ENCODE results near the gene LCMT1. TPM values are rescaled to one million over a fixed set of nuclear protein-coding genes. Genes with fewer than 3 reads are reported as not detected.

Gene LCMT1
- total and polyA plus RNA-seq, 2 donors = 19.0 to 24.3 TPM

DNA sequence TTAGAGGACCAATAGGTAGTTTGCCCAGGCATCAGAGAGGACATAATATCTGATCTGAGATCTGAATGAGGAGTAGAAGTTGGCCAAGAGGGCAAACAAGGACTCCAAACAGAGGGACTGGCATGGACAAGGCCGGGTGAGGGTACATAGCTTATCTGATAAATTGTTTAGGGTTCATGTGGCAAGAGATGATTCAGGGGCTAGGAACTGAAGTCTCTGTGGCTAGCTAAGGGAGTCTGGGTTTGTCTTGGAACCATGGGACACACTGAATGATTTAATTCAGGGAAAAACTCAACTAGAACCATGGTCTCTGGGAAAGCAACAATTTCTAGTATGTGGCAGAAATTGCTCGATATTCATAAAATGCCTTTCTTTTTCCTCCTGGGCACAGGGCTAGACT lies 101.1 kb downstream of the LCMT1 start:
- H3K36me3 ChIP-seq (ENCODE audit: insufficient read depth) = no peaks in the 10 kb centered on the region
- no peak for DNase-seq (ENCODE audit: extremely low spot score)
- H3K4me3 ChIP-seq (ENCODE audit: low read depth, low read length) = no peak overlapping the region
- no peaks in the 10 kb centered on the region for H3K4me1 ChIP-seq (ENCODE audit: insufficient read depth)
- 85% methylated on average over 2 of the region's 2 CpGs for WGBS
- H3K27ac ChIP-seq (ENCODE audit: low read depth) = no peak overlapping the region

DNA sequence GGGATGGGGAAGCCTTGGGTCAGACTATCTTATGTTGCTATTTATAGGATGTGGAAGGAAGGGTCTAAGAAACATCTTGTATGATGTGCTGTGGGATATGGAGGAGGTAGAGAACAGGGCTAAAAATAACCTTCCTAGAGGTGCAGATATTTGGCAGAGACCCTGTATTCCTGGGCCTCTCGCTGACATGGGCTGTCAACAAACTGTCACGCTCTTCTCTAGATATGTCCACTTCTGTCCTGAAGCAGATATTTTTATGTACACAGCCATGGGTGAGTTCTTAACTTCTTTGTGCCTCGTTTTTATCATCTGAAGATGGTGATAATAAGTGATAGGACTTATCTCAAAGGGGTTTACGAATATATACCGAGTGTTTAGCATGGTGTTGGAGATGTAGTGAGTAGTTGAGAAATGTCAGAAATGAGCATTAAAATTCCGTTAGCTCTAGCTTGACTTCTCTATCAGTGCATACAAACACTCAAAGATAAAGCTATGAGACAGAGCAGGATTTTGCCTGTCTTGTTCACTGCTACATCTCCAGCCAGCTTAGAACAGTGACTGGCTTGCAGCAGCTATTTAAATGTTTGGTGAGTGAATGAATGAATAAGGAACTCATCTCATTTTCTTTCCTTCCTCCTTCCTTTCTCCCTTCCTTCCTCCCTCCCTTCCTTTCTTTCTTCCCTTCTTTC lies 102.3 kb downstream of the LCMT1 start:
- H3K36me3 ChIP-seq (ENCODE audit: insufficient read depth) = no peaks in the 10 kb centered on the region
- no peak for DNase-seq (ENCODE audit: extremely low spot score)
- no peaks in the 10 kb centered on the region for H3K4me1 ChIP-seq (ENCODE audit: insufficient read depth)
- WGBS = 16% methylated on average over 6 of the region's 6 CpGs
- no peak overlapping the region for H3K27ac ChIP-seq (ENCODE audit: low read depth)
- H3K4me3 ChIP-seq (ENCODE audit: low read depth, low read length) = no peak overlapping the region

DNA sequence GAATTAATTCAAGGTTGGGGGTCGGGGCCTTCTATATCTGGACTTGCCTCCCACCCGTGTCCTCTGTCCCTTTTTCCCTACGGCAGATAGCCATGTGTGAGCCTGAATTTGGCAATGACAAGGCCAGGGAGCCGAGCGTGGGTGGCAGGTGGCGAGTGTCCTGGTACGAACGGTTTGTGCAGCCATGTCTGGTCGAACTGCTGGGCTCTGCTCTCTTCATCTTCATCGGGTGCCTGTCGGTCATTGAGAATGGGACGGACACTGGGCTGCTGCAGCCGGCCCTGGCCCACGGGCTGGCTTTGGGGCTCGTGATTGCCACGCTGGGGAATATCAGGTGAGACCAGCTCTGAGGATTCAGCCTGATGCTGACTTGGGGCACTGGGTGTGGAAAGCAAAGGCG lies 105.6 kb downstream of the LCMT1 start:
- Histone ChIP-seq H3K4me3 (ENCODE audit: low read depth, low read length) (no peak overlapping the region), H3K27ac (ENCODE audit: low read depth) (no peak overlapping the region), H3K36me3 (ENCODE audit: insufficient read depth) (no peaks in the 10 kb centered on the region), H3K4me1 (ENCODE audit: insufficient read depth) (no peaks in the 10 kb centered on the region)
- no peak for DNase-seq (ENCODE audit: extremely low spot score)
- 88% methylated on average over 17 of the region's 17 CpGs for whole genome bisulfite sequencing

DNA sequence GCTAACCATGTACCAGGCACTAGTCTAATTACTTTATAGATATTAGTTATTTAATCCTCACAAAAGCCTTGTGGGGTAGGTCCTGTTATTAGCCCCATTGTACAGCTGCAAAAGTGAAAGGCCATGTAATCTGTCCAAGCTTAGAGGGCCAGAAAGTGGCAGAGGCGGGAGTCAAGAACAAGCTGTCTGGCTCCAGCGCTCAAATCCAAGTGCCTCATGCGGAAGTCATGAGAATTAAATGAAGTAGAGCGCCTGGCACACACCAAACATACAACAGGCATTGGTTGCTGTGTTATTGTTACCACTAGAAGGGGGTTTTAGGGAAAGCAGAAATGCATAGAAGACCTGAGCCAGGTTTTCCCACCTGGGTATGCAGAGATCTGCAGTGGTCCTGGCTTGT lies 106.4 kb downstream of the LCMT1 start:
- H3K4me1 ChIP-seq (ENCODE audit: insufficient read depth) = no peaks in the 10 kb centered on the region
- 86% methylated on average over 4 of the region's 4 CpGs for WGBS
- no peak for DNase-seq (ENCODE audit: extremely low spot score)
- H3K36me3 ChIP-seq (ENCODE audit: insufficient read depth) = no peaks in the 10 kb centered on the region
- no peak overlapping the region for H3K27ac ChIP-seq (ENCODE audit: low read depth)
- H3K4me3 ChIP-seq (ENCODE audit: low read depth, low read length) = no peak overlapping the region

DNA sequence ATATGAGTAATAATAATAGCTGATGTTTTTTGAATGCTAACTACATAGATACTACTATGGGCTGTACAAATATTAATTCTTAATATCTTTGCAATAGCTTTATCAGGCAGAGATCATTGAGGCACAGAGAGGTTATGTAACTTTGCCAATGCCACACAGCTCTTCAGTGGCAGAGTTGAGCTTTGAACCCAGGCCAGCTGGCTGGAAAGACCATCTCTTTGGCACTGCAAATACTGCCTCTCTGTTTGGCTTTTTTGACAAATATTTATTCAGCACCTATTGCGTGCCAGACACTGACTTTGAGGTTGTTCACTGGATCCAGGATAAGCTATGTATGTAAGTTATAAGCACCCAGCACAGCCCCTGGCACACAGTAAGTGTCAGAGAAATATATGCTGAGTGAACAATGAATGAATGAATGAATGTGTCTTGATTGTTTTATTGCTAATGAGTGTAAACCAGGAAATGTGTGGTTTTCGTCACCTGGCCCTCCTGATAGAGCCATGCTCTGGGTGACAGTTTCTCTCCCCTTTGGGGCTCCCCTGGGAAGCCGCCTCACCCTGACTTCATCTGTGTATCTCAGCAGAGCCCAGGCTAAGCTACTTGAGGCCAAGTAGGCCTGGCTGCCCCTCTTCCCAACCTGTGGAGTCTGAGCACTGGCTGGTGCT lies 107.7 kb downstream of the LCMT1 start:
- 75% methylated on average over 3 of the region's 3 CpGs for WGBS
- H3K4me3 ChIP-seq (ENCODE audit: low read depth, low read length) = no peak overlapping the region
- no peak overlapping the region for H3K27ac ChIP-seq (ENCODE audit: low read depth)
- no peak for DNase-seq (ENCODE audit: extremely low spot score)
- H3K4me1 ChIP-seq (ENCODE audit: insufficient read depth) = no peaks in the 10 kb centered on the region
- H3K36me3 ChIP-seq (ENCODE audit: insufficient read depth) = no peaks in the 10 kb centered on the region

DNA sequence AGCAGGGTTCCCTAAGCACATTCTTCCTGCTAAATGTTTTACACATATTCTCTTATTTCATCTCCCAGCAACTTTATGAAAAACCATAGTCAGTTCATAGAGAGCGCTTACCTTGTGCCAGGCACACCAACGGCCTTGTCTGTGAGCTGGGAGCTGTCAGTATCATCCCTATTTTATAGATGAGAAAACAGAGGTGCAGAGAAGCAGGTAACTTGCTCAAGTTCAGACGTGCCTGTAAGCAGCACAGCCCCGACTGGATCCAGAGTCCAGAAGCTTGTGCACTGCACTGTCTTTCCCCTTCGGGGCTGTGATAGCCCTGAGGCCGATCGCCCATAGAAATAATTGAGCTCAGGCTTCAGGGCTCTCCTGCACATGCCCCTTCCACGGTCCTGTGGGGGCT lies 111.4 kb downstream of the LCMT1 start:
- Histone ChIP-seq H3K4me1 (ENCODE audit: insufficient read depth) (no peaks in the 10 kb centered on the region), H3K36me3 (ENCODE audit: insufficient read depth) (no peaks in the 10 kb centered on the region), H3K4me3 (ENCODE audit: low read depth, low read length) (no peak overlapping the region), H3K27ac (ENCODE audit: low read depth) (no peak overlapping the region)
- no peak for DNase-seq (ENCODE audit: extremely low spot score)
- WGBS = 77% methylated on average over 8 of the region's 8 CpGs

DNA sequence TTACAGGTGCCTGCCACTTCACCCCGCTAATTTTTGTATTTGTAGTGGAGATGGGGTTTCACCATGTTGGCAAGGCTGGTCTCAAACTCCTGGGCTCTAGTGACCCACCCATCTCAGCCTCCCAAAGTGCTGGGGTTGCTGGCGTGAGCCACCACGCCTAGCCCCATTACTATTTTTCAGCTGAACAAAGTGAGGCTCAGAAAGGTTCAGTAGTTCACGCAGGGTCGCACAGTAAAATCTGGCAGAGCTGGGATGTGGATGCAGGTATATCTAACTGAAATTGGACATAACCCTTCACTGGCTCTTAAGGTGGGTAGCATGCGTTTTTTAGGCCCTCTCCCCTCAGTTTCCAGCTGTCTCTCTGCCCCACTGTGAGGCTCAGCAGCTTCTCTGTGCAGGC lies 112.4 kb downstream of the LCMT1 start:
- Histone ChIP-seq H3K36me3 (ENCODE audit: insufficient read depth) (no peaks in the 10 kb centered on the region), H3K4me3 (ENCODE audit: low read depth, low read length) (no peak overlapping the region), H3K27ac (ENCODE audit: low read depth) (no peak overlapping the region), H3K4me1 (ENCODE audit: insufficient read depth) (no peaks in the 10 kb centered on the region)
- no peak for DNase-seq (ENCODE audit: extremely low spot score)
- 81% methylated on average over 6 of the region's 6 CpGs for WGBS

DNA sequence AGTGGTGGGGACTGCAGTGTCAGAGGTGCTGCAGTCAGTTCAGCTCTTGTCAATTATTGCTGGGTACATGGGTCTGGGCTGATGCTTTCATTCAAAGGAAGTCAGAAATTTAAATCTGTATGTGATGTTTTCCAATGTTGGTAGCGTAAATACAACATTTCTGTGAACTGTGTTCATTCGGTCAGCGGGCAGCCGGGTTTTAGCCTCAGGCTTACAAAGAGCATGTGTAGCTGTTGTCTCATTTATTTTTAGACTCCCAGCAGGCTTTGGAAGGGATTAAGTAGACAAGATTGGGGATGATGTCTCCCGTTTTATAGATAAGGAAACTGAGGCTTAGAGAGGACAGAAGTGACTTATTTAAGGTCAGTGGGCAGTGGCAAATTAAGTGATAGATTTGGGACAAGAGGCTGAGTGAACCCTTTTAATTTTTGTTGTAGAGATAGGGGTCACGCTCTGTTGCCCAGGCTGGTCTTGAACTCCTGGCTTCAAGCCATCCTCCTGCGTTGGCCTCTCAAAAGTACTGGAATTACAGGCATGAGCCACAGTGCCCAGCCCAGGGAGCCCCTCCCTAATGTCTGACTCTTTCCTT lies 113.3 kb downstream of the LCMT1 start:
- 61% methylated on average over 7 of the region's 7 CpGs for WGBS
- no peak for DNase-seq (ENCODE audit: extremely low spot score)
- H3K4me1 ChIP-seq (ENCODE audit: insufficient read depth) = no peaks in the 10 kb centered on the region
- H3K36me3 ChIP-seq (ENCODE audit: insufficient read depth) = no peaks in the 10 kb centered on the region
- no peak overlapping the region for H3K4me3 ChIP-seq (ENCODE audit: low read depth, low read length)
- H3K27ac ChIP-seq (ENCODE audit: low read depth) = no peak overlapping the region

Small RNA genes within 50 kb of the gene (small RNA-seq; reads per million reads assigned to genes)
- not detected for gene RN7SL557P

Other genes with a start within 250 kb of the LCMT1 start
- gene ARHGAP17, start 96.4 kb upstream of the LCMT1 start, total RNA-seq = 55.6 TPM
- 30.9 TPM for gene ARHGAP17, start 96.4 kb upstream of the LCMT1 start, polyA plus RNA-seq
- gene AQP8, start 105.2 kb downstream of the LCMT1 start, total RNA-seq = not detected
- not detected for gene AQP8, start 105.2 kb downstream of the LCMT1 start, polyA plus RNA-seq
- 6.8 TPM for gene ZKSCAN2, start 146.1 kb downstream of the LCMT1 start, total RNA-seq
- gene ZKSCAN2, start 146.1 kb downstream of the LCMT1 start, polyA plus RNA-seq = 2.4 TPM

Measured in urinary bladder (tissue), 4 donors.